H1 (cell line): ENCODE measurements around the gene CMKLR1. TPM values are rescaled to one million over a fixed set of nuclear protein-coding genes. Genes with fewer than 3 reads are reported as not detected.
A peak's percentile ranks its signal among the peaks of the same experiment; 100 is the strongest.

Experiments used
- CTCF ChIA-PET: fragments of 300-600 bp; sonication (Branson Sonifier 250); formaldehyde crosslinking; loops from one replicate; lab custom pipeline; 2021; ENCODE audit not compliant: partially characterized antibody; lab: Charles Lee
- POLR2A ChIA-PET: fragments of 300-600 bp; sonication (Branson Sonifier 250); formaldehyde crosslinking; loops from one replicate; lab custom pipeline; 2021; ENCODE audit warnings: inconsistent platforms; ENCODE audit not compliant: partially characterized antibody; lab: Charles Lee
- DNase-seq, 2 experiments: peaks; one replicate each; pipeline versions ENCODE4 v3.0.0 to v3.0.0-alpha.2; 2010 to 2022; ENCODE audit warnings: low spot score in 2 of 2, low read depth in 1 of 2, mixed read lengths in 1 of 2
- FAIRE-seq: peaks from 2 replicates; lab custom pipeline; 2011; peaks lifted over from hg19 to GRCh38; lab: Jason Lieb, UNC
- H2AFZ ChIP-seq: 2 replicates; pipeline ENCODE4 v1.8.1; 2012; ENCODE audit warnings: low read length, inconsistent platforms
- H2AK5ac ChIP-seq: 2 replicates; pipeline ENCODE4 v1.6.1; 2013; ENCODE audit warnings: low read depth, low read length
- H2BK120ac ChIP-seq: replicated peaks from 2 replicates; pipeline ENCODE3; 2013; ENCODE audit warnings: low read depth, low read length, inconsistent platforms
- H2BK12ac ChIP-seq: 2 replicates; pipeline ENCODE4 v1.6.1; 2013; ENCODE audit warnings: low read depth, low read length
- H2BK15ac ChIP-seq: 2 replicates; pipeline ENCODE4 v1.6.1; 2013; ENCODE audit warnings: low read length
- H2BK20ac ChIP-seq: 2 replicates; pipeline ENCODE4 v1.6.1; 2013; ENCODE audit warnings: low read length
- H2BK5ac ChIP-seq: 2 replicates; pipeline ENCODE4 v1.6.1; 2013; ENCODE audit warnings: low read depth, low read length
- H3K14ac ChIP-seq: 2 replicates; pipeline ENCODE4 v1.6.1; 2013; ENCODE audit warnings: inconsistent platforms; ENCODE audit not compliant: insufficient read length
- H3K18ac ChIP-seq: 2 replicates; pipeline ENCODE4 v1.6.1; 2013; ENCODE audit warnings: low read length; ENCODE audit errors: extremely low read depth
- H3K23ac ChIP-seq: 2 replicates; pipeline ENCODE4 v1.6.1; 2013; ENCODE audit warnings: inconsistent platforms; ENCODE audit not compliant: insufficient read length
- H3K23me2 ChIP-seq: 2 replicates; pipeline ENCODE4 v1.6.1; 2013; ENCODE audit warnings: low read depth, low read length
- H3K27ac ChIP-seq: 2 replicates; pipeline ENCODE4 v1.6.1; 2011; ENCODE audit warnings: low read depth, low read length, inconsistent platforms
- H3K27me3 ChIP-seq, 4 experiments: replicated peaks in 1 of 4; 1 replicate in 1 of 4; 2 replicates in 3 of 4; pipeline versions ENCODE4 v1.6.1 to v1.8.1; 2011 to 2013; ENCODE audit warnings: low read length in 3 of 4, mild to moderate bottlenecking in 3 of 4, inconsistent platforms in 2 of 4, mixed read lengths in 2 of 4, moderate library complexity in 1 of 4; ENCODE audit not compliant: control insufficient read depth in 3 of 4, insufficient read depth in 3 of 4; ENCODE audit errors: extremely low read depth in 1 of 4
- H3K36me3 ChIP-seq, 4 experiments: 2 replicates each; pipeline versions ENCODE4 v1.6.1 to v1.8.1; 2011 to 2013; ENCODE audit warnings: mild to moderate bottlenecking in 4 of 4, low read length in 3 of 4, moderate library complexity in 2 of 4, control low read depth in 1 of 4, inconsistent platforms in 1 of 4; ENCODE audit not compliant: insufficient read depth in 4 of 4, control insufficient read depth in 2 of 4
- H3K4ac ChIP-seq: replicated peaks from 2 replicates; pipeline ENCODE3; 2013; ENCODE audit warnings: low read length, low read depth, mixed read lengths, inconsistent platforms; ENCODE audit not compliant: insufficient read length
- H3K4me1 ChIP-seq, 4 experiments: replicated peaks in 1 of 4; 1 replicate in 1 of 4; 2 replicates in 3 of 4; pipeline versions ENCODE4 v1.6.1 to v1.8.1; 2011 to 2013; ENCODE audit warnings: low read length in 3 of 4, inconsistent platforms in 2 of 4, mixed read lengths in 1 of 4; ENCODE audit not compliant: insufficient read depth in 4 of 4, control insufficient read depth in 3 of 4
- H3K4me2 ChIP-seq, 2 experiments: 2 replicates each; pipeline versions ENCODE4 v1.6.1 to v1.8.1; 2011 to 2013; ENCODE audit warnings: low read depth in 2 of 2, low read length in 2 of 2, control low read depth in 1 of 2, inconsistent platforms in 1 of 2, mild to moderate bottlenecking in 1 of 2; ENCODE audit not compliant: insufficient read depth in 1 of 2
- H3K4me3 ChIP-seq, 4 experiments: fragments of 200-600, 300-600 bp in 1 of 4; sonication (generic), shearing (Covaris generic), sonication (Bioruptor Twin) in 1 of 4; 2 replicates each; pipeline versions ENCODE4 v1.5.1 to v1.8.1; 2011 to 2016; ENCODE audit warnings: low read length in 4 of 4, low read depth in 3 of 4, control low read depth in 2 of 4, inconsistent platforms in 2 of 4, mild to moderate bottlenecking in 2 of 4, mixed read lengths in 1 of 4, moderate library complexity in 1 of 4; ENCODE audit not compliant: insufficient read depth in 2 of 4; ENCODE audit errors: extremely low read depth in 1 of 4
- H3K56ac ChIP-seq: replicated peaks from 2 replicates; pipeline ENCODE3; 2013; ENCODE audit warnings: low read depth, mild to moderate bottlenecking, mixed read lengths, low read length, inconsistent platforms; ENCODE audit not compliant: insufficient read length
- H3K79me1 ChIP-seq: 2 replicates; pipeline ENCODE4 v1.6.1; 2013; ENCODE audit warnings: low read depth, low read length, control low read depth
- H3K79me2 ChIP-seq, 2 experiments: 2 replicates each; pipeline versions ENCODE4 v1.6.1 to v1.8.1; 2012 to 2013; ENCODE audit warnings: low read length in 2 of 2, mild to moderate bottlenecking in 2 of 2, inconsistent platforms in 1 of 2; ENCODE audit not compliant: insufficient read depth in 2 of 2, control insufficient read depth in 1 of 2
- H3K9ac ChIP-seq, 4 experiments: replicated peaks in 1 of 4; 1 replicate in 1 of 4; 2 replicates in 3 of 4; pipeline versions ENCODE4 v1.6.1 to v1.8.1; 2011 to 2013; ENCODE audit warnings: low read depth in 3 of 4, low read length in 3 of 4, control low read depth in 2 of 4, mild to moderate bottlenecking in 2 of 4, moderate library complexity in 2 of 4, inconsistent platforms in 1 of 4; ENCODE audit errors: extremely low read depth in 1 of 4
- H3K9me3 ChIP-seq, 2 experiments: 2 replicates each; pipeline versions ENCODE4 v1.6.1 to v1.8.1; 2012 to 2013; ENCODE audit warnings: mild to moderate bottlenecking in 2 of 2, moderate library complexity in 2 of 2, control low read depth in 1 of 2, inconsistent platforms in 1 of 2, low read depth in 1 of 2, low read length in 1 of 2, mixed read lengths in 1 of 2; ENCODE audit not compliant: insufficient read depth in 2 of 2
- H4K20me1 ChIP-seq, 2 experiments: replicated peaks in 1 of 2; 2 replicates each; pipeline versions ENCODE3 to v1.8.1; 2011 to 2013; ENCODE audit warnings: inconsistent platforms in 2 of 2, low read length in 2 of 2, mild to moderate bottlenecking in 1 of 2; ENCODE audit not compliant: insufficient read depth in 2 of 2, control insufficient read depth in 1 of 2
- H4K5ac ChIP-seq: 2 replicates; pipeline ENCODE4 v1.6.1; 2013; ENCODE audit warnings: low read length, low read depth, mixed read lengths, inconsistent platforms; ENCODE audit not compliant: insufficient read length
- H4K8ac ChIP-seq: 2 replicates; pipeline ENCODE4 v1.8.0; 2013; ENCODE audit warnings: mild to moderate bottlenecking, moderate library complexity, low read length, inconsistent platforms; ENCODE audit not compliant: insufficient read depth; ENCODE audit errors: extremely low read depth
- H4K91ac ChIP-seq: replicated peaks from 2 replicates; pipeline ENCODE3; 2013; ENCODE audit warnings: low read length, mixed read lengths, inconsistent platforms; ENCODE audit not compliant: insufficient read length
- ATF2 ChIP-seq: IDR thresholded peaks from 2 replicates; pipeline ENCODE4 v1.6.1; 2012; ENCODE audit warnings: low read length, inconsistent platforms
- CBX8 ChIP-seq: fragments of 300-800, 300-1000 bp; sonication (generic); IDR thresholded peaks from 2 replicates; pipeline ENCODE4 v1.7.1; 2016; ENCODE audit warnings: low read depth, low read length, borderline replicate concordance
- CTCF ChIP-seq, 3 experiments: IDR thresholded peaks; 1 replicate in 2 of 3; 2 replicates in 1 of 3; pipeline versions ENCODE4 v1.5.1 to v1.6.1; 2011; ENCODE audit warnings: low read length in 3 of 3, mild to moderate bottlenecking in 3 of 3, inconsistent platforms in 2 of 3, low read depth in 1 of 3, moderate library complexity in 1 of 3; ENCODE audit not compliant: insufficient read depth in 1 of 3; ENCODE audit errors: control extremely low read depth in 1 of 3
- GTF2F1 ChIP-seq: IDR thresholded peaks from 2 replicates; pipeline ENCODE4 v1.6.1; 2012; ENCODE audit warnings: low read depth, low read length, improper control_type of control experiment, borderline replicate concordance
- WGBS, 2 experiments: shearing (Covaris generic) in 1 of 2; methylation state at CpG; one replicate each; pipeline versions ENCODE4 v1.1.6 to v1.1.7; 2013 to 2015; ENCODE audit warnings: low lambda C conversion rate in 2 of 2, mixed read lengths in 2 of 2, inconsistent platforms in 1 of 2, low coverage in 1 of 2, missing lambda C conversion rate in 1 of 2; ENCODE audit not compliant: insufficient replicate concordance in 2 of 2, insufficient coverage in 1 of 2, insufficient read length in 1 of 2; ENCODE audit errors: extremely low coverage in 1 of 2, missing lambda C conversion rate in 1 of 2; 5-methylcytosine and 5-hydroxymethylcytosine counted together
- long read RNA-seq, 2 experiments: library from RNA in 1 of 2; library from capped mRNA in 1 of 2; stranded (forward); transcript quantifications; one replicate each; pipeline ENCODE4 v2.0.0, GENCODE V29; 2021; ENCODE audit warnings: inconsistent platforms in 1 of 2
- polyA minus RNA-seq, 3 experiments: library from RNA; depleted of rRNA, polyadenylated mRNA; stranded (reverse); fragments of >200 nt; gene quantifications; 1 replicate in 2 of 3; 2 replicates in 1 of 3; pipeline ENCODE4 v1.2.3, GENCODE V29; 2011
- polyA plus RNA-seq, 7 experiments: library from polyadenylated mRNA; depleted of rRNA in 3 of 7; stranded (reverse) in 5 of 7; unstranded in 2 of 7; fragments of >200 nt in 5 of 7; fragments of 200-250 nt in 2 of 7; gene quantifications; 1 replicate in 5 of 7; 2 replicates in 1 of 7; 4 replicates in 1 of 7; pipeline versions ENCODE4 v1.2.1 to v1.2.3, GENCODE V29; 2011 to 2013; ENCODE audit warnings: missing spikeins in 2 of 7, mixed read lengths in 2 of 7
- total RNA-seq: library from RNA; stranded (reverse); fragmentation: NEBNext Ultra II Directional; extraction: Animal tissue kit (Norgen Biotek cat#: 25700); gene quantifications from 2 replicates; pipeline ENCODE4 v1.2.1, GENCODE V29; 2021

CMKLR1 gene
- total RNA-seq (1.7 and 2.1 TPM in 2 replicates), polyA plus RNA-seq (2011; rRNA removed) (2.8 and 2.9 TPM in 2 replicates), polyA minus RNA-seq (2011; rRNA and poly(A)+ RNA removed) (10.8 and 12.2 TPM in 2 replicates)
- 1.3 TPM for polyA plus RNA-seq (2011; cell fraction: cytosol; rRNA removed)
- 1.8 TPM for polyA plus RNA-seq (2011; cell fraction: nucleus; rRNA removed)
- 0.69 to 2.0 TPM (median 1.2 TPM) in 4 replicates for polyA plus RNA-seq (2012, experiment 1 of 2)
- 0.59 TPM for polyA plus RNA-seq (2012, experiment 2 of 2)
- 1.4 TPM for polyA plus RNA-seq (2013, experiment 1 of 2)
- 1.7 TPM for polyA plus RNA-seq (2013, experiment 2 of 2)
- 0.81 TPM for polyA minus RNA-seq (2011; cell fraction: cytosol; rRNA and poly(A)+ RNA removed)
- polyA minus RNA-seq (2011; cell fraction: nucleus; rRNA and poly(A)+ RNA removed) = 1.7 TPM
- long read RNA-seq, experiment 1 = 0 reads
- long read RNA-seq, experiment 2 = 0 reads

- Histone ChIP-seq H2BK5ac (peak within 1 kb of the TSS; percentile 68; the same call in 1 of the 2 replicates), H3K9ac (no peak within 1 kb of the TSS), H2AFZ (peak within 1 kb of the TSS; percentile 85), H3K18ac (peak within 1 kb of the TSS; percentile 68), H3K4ac (peak within 1 kb of the TSS; percentile 10), H3K27me3 (no peaks in the 10 kb centered on the region), H3K36me3 (no peaks in the 10 kb centered on the region), H2BK12ac (peak within 1 kb of the TSS; percentile 86; the same call in 1 of the 2 replicates), H3K9me3 (no peaks in the 10 kb centered on the region), H2BK120ac (peak within 1 kb of the TSS; percentile 9), H3K4me2 (peak within 1 kb of the TSS; percentile 31 to 53), H3K27ac (no peak within 1 kb of the TSS), H3K4me1 (peaks cover 0 to 9% (median 5%) of the 10 kb centered on the region in 4 experiments; a peak in 4 of 7 replicates), H2AK5ac (peak within 1 kb of the TSS; percentile 46; the same call in 1 of the 2 replicates), H2BK15ac (peak within 1 kb of the TSS; percentile 5; the same call in 1 of the 2 replicates), H4K8ac (no peak within 1 kb of the TSS), H3K14ac (no peak within 1 kb of the TSS), H3K79me1 (no peaks in the 10 kb centered on the region), H4K5ac (no peak within 1 kb of the TSS), H3K23me2 (no peaks in the 10 kb centered on the region; the same call in 1 of the 2 replicates), H4K91ac (peak within 1 kb of the TSS; percentile 57), H3K79me2 (no peaks in the 10 kb centered on the region), H2BK20ac (peak within 1 kb of the TSS; percentile 44; the same call in 1 of the 2 replicates), H3K56ac (no peak within 1 kb of the TSS), H3K4me3 (peak within 1 kb of the TSS in 1 of 4 experiments; percentile 25; a peak in 2 of 8 replicates), H4K20me1 (no peaks in the 10 kb centered on the region), H3K23ac (no peak within 1 kb of the TSS)
- DNase-seq = peak in 1 of 2 experiments; percentile 58
- CTCF ChIA-PET = interaction anchor here (0.7 to 1.4 kb wide), 5 partner anchors 43 to 693 kb away, joined by 3 to 4 read pairs (median 3); no protein-coding TSS in a partner anchor
- POLR2A ChIA-PET = no interaction called here
- no peak for FAIRE-seq
- WGBS, 2 experiments = 65% methylated on average over 9 of the region's 24 CpGs; no CpG with 5 or more reads in 1 of the 2 experiments
- TF ChIP-seq GTF2F1 (no peak), ATF2 (no peak), CBX8 (no peak), CTCF (IDR thresholded peaks at IDR 0.05; ENCODE audit: control extremely low read depth in 1 of 3, insufficient read depth in 1 of 3, low read depth in 1 of 3, low read length in 3 of 3) (no peak)
Measured at GRCh38 chr12:108338915-108339657, at the start of gene CMKLR1. Gene CMKLR1, minus strand, starts transcription at chr12:108339311. Its CDS starts 45,720 bp downstream, at chr12:108293591.
